ENCODE results near the gene RAB8A.
"Not testable (repeated sequence)": the region's sequence is repeated elsewhere in the genome, so short reads cannot be mapped to it uniquely, and the experiment has no call there.

The RAB8A gene

GRCh38 chr19:16143399-16144215 lies 31.9 kb downstream of the RAB8A start, which contains the start of gene HSH2D:
TSS of gene HSH2D (plus strand) at chr19:16143685. CDS start at chr19:16148751, 5,066 bp downstream.
- DNase-seq: no peak

- DNase-seq: no peak
Observed at GRCh38 chr19:16144216-16144581, 32.5 kb downstream of the RAB8A start.

GRCh38 chr19:16146112-16146511 lies 34.4 kb downstream of the RAB8A start:
- DNase-seq: no peak

GRCh38 chr19:16148443-16149229 lies 36.9 kb downstream of the RAB8A start:
- no peak for DNase-seq

- DNase-seq: no peak
Observed at GRCh38 chr19:16153582-16154336, 42.1 kb downstream of the RAB8A start.

GRCh38 chr19:16154557-16154956 lies 42.9 kb downstream of the RAB8A start:
- no peak for DNase-seq

- no peak for DNase-seq
Observed at GRCh38 chr19:16155128-16155527, 43.4 kb downstream of the RAB8A start.

GRCh38 chr19:16156904-16157303 lies 45.2 kb downstream of the RAB8A start:
- DNase-seq: no peak

GRCh38 chr19:16157601-16158000 lies 45.9 kb downstream of the RAB8A start:
- no peak for DNase-seq

- DNase-seq: no peak
Observed at GRCh38 chr19:16159655-16160054, 48.0 kb downstream of the RAB8A start.

- DNase-seq: no peak
Observed at GRCh38 chr19:16160445-16160942, 48.8 kb downstream of the RAB8A start.

GRCh38 chr19:16160943-16161560 lies 49.4 kb downstream of the RAB8A start:
- DNase-seq: no peak

GRCh38 chr19:16161840-16162239 lies 50.2 kb downstream of the RAB8A start:
- DNase-seq: no peak

- DNase-seq: no peak
Observed at GRCh38 chr19:16164222-16164890, 52.7 kb downstream of the RAB8A start.

GRCh38 chr19:16166417-16166816 lies 54.7 kb downstream of the RAB8A start:
- DNase-seq: no peak

GRCh38 chr19:16167055-16167454 lies 55.4 kb downstream of the RAB8A start:
- DNase-seq: no peak

- DNase-seq: no peak
Observed at GRCh38 chr19:16168465-16169081, 56.9 kb downstream of the RAB8A start.

GRCh38 chr19:16170134-16170533 lies 58.4 kb downstream of the RAB8A start:
- no peak for DNase-seq

- no peak for DNase-seq
Observed at GRCh38 chr19:16175954-16176353, 64.3 kb downstream of the RAB8A start.

- DNase-seq: not testable (repeated sequence)
Observed at GRCh38 chr19:16178866-16179265, 67.2 kb downstream of the RAB8A start.

GRCh38 chr19:16180611-16181010 lies 68.9 kb downstream of the RAB8A start:
- DNase-seq: no peak
